Ectodermal cell (in vitro differentiated cells): ENCODE results near the gene G3BP1.

Experiments used
- H3K27ac ChIP-seq: 2 replicates; pipeline ENCODE4 v1.7.0; 2013; ENCODE audit warnings: mild to moderate bottlenecking, low read depth, low read length; ENCODE audit not compliant: insufficient read depth, poor library complexity, severe bottlenecking
- H3K27me3 ChIP-seq: 2 replicates; pipeline ENCODE4 v1.7.0; 2013; ENCODE audit warnings: mild to moderate bottlenecking, low read length; ENCODE audit not compliant: insufficient read depth, control insufficient read depth, poor library complexity, severe bottlenecking
- H3K36me3 ChIP-seq: one replicate; pipeline ENCODE4 v1.7.0; 2013; ENCODE audit warnings: low read length; ENCODE audit not compliant: control insufficient read depth, insufficient read depth
- H3K4me1 ChIP-seq: one replicate; pipeline ENCODE4 v1.7.0; 2013; ENCODE audit warnings: low read length; ENCODE audit not compliant: control insufficient read depth, insufficient read depth
- H3K4me3 ChIP-seq: 2 replicates; pipeline ENCODE4 v1.7.0; 2013; ENCODE audit warnings: low read depth, low read length, control low read depth; ENCODE audit not compliant: insufficient read depth
- H3K9me3 ChIP-seq: 2 replicates; pipeline ENCODE4 v1.7.0; 2013; ENCODE audit warnings: mild to moderate bottlenecking, low read length, moderate library complexity; ENCODE audit not compliant: control insufficient read depth
- WGBS, 2 experiments: methylation state at CpG; one replicate each; pipeline ENCODE4 v1.1.7; 2013; ENCODE audit warnings: missing lambda C conversion rate in 2 of 2; 5-methylcytosine and 5-hydroxymethylcytosine counted together

G3BP1 gene

GRCh38 chr5:151793358-151793757 is 21.6 kb downstream of the G3BP1 start:
- H3K27ac ChIP-seq = no peak overlapping the region
- H3K4me1 ChIP-seq = no peaks in the 10 kb centered on the region
- WGBS, 2 experiments = 94 to 95% methylated on average over 3 of the region's 3 CpGs
- no peaks in the 10 kb centered on the region for H3K27me3 ChIP-seq
- H3K4me3 ChIP-seq = no peak overlapping the region
- no peaks in the 10 kb centered on the region for H3K9me3 ChIP-seq
- peaks cover 57% of the 10 kb centered on the region for H3K36me3 ChIP-seq

GRCh38 chr5:151795426-151795825 is 23.7 kb downstream of the G3BP1 start:
- 100% methylated on average over 1 of the region's 1 CpG for WGBS, 2 experiments
- Histone ChIP-seq H3K4me1 (no peaks in the 10 kb centered on the region), H3K27me3 (no peaks in the 10 kb centered on the region), H3K4me3 (no peak overlapping the region), H3K36me3 (peaks cover 68% of the 10 kb centered on the region), H3K9me3 (no peaks in the 10 kb centered on the region), H3K27ac (no peak overlapping the region)

GRCh38 chr5:151798674-151799073 is 26.9 kb downstream of the G3BP1 start:
- no peak overlapping the region for H3K4me3 ChIP-seq
- H3K27ac ChIP-seq = no peak overlapping the region
- no peaks in the 10 kb centered on the region for H3K27me3 ChIP-seq
- H3K4me1 ChIP-seq = no peaks in the 10 kb centered on the region
- H3K36me3 ChIP-seq = peaks cover 70% of the 10 kb centered on the region
- H3K9me3 ChIP-seq = no peaks in the 10 kb centered on the region
- WGBS, 2 experiments = 98 to 99% methylated on average over 3 of the region's 3 CpGs

GRCh38 chr5:151799407-151799806 is 27.7 kb downstream of the G3BP1 start:
- 89 to 97% methylated on average over 2 to 3 of the region's 3 CpGs for WGBS, 2 experiments
- Histone ChIP-seq H3K4me3 (no peak overlapping the region), H3K27ac (no peak overlapping the region), H3K4me1 (no peaks in the 10 kb centered on the region), H3K36me3 (peaks cover 66% of the 10 kb centered on the region), H3K9me3 (no peaks in the 10 kb centered on the region), H3K27me3 (no peaks in the 10 kb centered on the region)

- Histone ChIP-seq H3K27me3 (no peaks in the 10 kb centered on the region), H3K9me3 (no peaks in the 10 kb centered on the region), H3K4me1 (no peaks in the 10 kb centered on the region), H3K27ac (no peak overlapping the region), H3K36me3 (peaks cover 69% of the 10 kb centered on the region), H3K4me3 (no peak overlapping the region)
- WGBS, 2 experiments = 98% methylated on average over 2 of the region's 2 CpGs
Observed at GRCh38 chr5:151800532-151800931, 28.8 kb downstream of the G3BP1 start.

GRCh38 chr5:151805414-151806223 is 33.9 kb downstream of the G3BP1 start:
- Histone ChIP-seq H3K27me3 (no peaks in the 10 kb centered on the region), H3K36me3 (peaks cover 60% of the 10 kb centered on the region), H3K27ac (no peak overlapping the region), H3K4me3 (no peak overlapping the region), H3K4me1 (no peaks in the 10 kb centered on the region), H3K9me3 (no peaks in the 10 kb centered on the region)
- WGBS, 2 experiments = 96 to 99% methylated on average over 3 of the region's 3 CpGs

- 90 to 94% methylated on average over 3 to 4 of the region's 4 CpGs for WGBS, 2 experiments
- H3K36me3 ChIP-seq = peaks cover 42% of the 10 kb centered on the region
- H3K9me3 ChIP-seq = no peaks in the 10 kb centered on the region
- no peak overlapping the region for H3K4me3 ChIP-seq
- no peak overlapping the region for H3K27ac ChIP-seq
- H3K4me1 ChIP-seq = no peaks in the 10 kb centered on the region
- no peaks in the 10 kb centered on the region for H3K27me3 ChIP-seq
Observed at GRCh38 chr5:151808451-151809169, 36.9 kb downstream of the G3BP1 start.

- WGBS, 2 experiments = 0% methylated on average over 1 of the region's 1 CpG
- Histone ChIP-seq H3K4me3 (no peak overlapping the region), H3K9me3 (no peaks in the 10 kb centered on the region), H3K36me3 (peaks cover 32% of the 10 kb centered on the region), H3K27me3 (no peaks in the 10 kb centered on the region), H3K27ac (no peak overlapping the region), H3K4me1 (no peaks in the 10 kb centered on the region)
Observed at GRCh38 chr5:151810449-151810848, 38.7 kb downstream of the G3BP1 start.

GRCh38 chr5:151810897-151811296 is 39.1 kb downstream of the G3BP1 start:
- Histone ChIP-seq H3K9me3 (no peaks in the 10 kb centered on the region), H3K4me3 (no peak overlapping the region), H3K36me3 (peaks cover 29% of the 10 kb centered on the region), H3K27me3 (no peaks in the 10 kb centered on the region), H3K27ac (no peak overlapping the region), H3K4me1 (no peaks in the 10 kb centered on the region)
- WGBS, 2 experiments = 95 to 98% methylated on average over 1 of the region's 1 CpG

GRCh38 chr5:151811593-151812321 is 40.0 kb downstream of the G3BP1 start:
- Histone ChIP-seq H3K4me3 (no peak overlapping the region), H3K27me3 (no peaks in the 10 kb centered on the region), H3K4me1 (no peaks in the 10 kb centered on the region), H3K9me3 (no peaks in the 10 kb centered on the region), H3K36me3 (peaks cover 26% of the 10 kb centered on the region), H3K27ac (no peak overlapping the region)
- WGBS, 2 experiments = 92 to 98% methylated on average over 5 of the region's 5 CpGs
